ENCODE results near the gene SSPN. TPM values are rescaled to one million over a fixed set of nuclear protein-coding genes. Genes with fewer than 3 reads are reported as not detected.

SSPN gene
- total RNA-seq, 1 donor from 2014 or later, result 44.7 TPM

- Histone ChIP-seq H3K4me3 (no peak overlapping the region), H3K27me3 (no peaks in the 10 kb centered on the region), H3K9me3 (no peaks in the 10 kb centered on the region), H3K36me3 (no peaks in the 10 kb centered on the region), H3K4me1 (peaks cover 72% of the 10 kb centered on the region), H3K27ac (no peak overlapping the region)
- intact Hi-C loops (cut with DNase I), result no loop called here
- peak in 1 of 2 donors; percentile 82 for DNase-seq (ENCODE audit: extremely low spot score in 2 of 2)
- no peak for TF ChIP-seq POLR2A (IDR thresholded peaks at IDR 0.05)
- no peak for TF ChIP-seq POLR2AphosphoS5 (IDR thresholded peaks at IDR 0.05; ENCODE audit: insufficient read depth in 1 of 2, low read depth in 1 of 2)
- no peak for TF ChIP-seq CTCF (IDR thresholded peaks at IDR 0.05)
Measured at GRCh38 chr12:26272851-26273250, 77.5 kb downstream of the SSPN start.

- H3K4me1 ChIP-seq, result peaks cover 69% of the 10 kb centered on the region
- no peaks in the 10 kb centered on the region for H3K36me3 ChIP-seq
- no peaks in the 10 kb centered on the region for H3K27me3 ChIP-seq
- peak overlapping the region; percentile 90 for H3K27ac ChIP-seq
- TF ChIP-seq CTCF (IDR thresholded peaks at IDR 0.05) (no peak), POLR2AphosphoS5 (IDR thresholded peaks at IDR 0.05; ENCODE audit: insufficient read depth in 1 of 2, low read depth in 1 of 2) (no peak), POLR2A (IDR thresholded peaks at IDR 0.05) (no peak)
- intact Hi-C loops (cut with DNase I), result no loop called here
- DNase-seq (ENCODE audit: extremely low spot score in 2 of 2), result peak in 1 of 2 donors; percentile 87
- no peaks in the 10 kb centered on the region for H3K9me3 ChIP-seq
- H3K4me3 ChIP-seq, result no peak overlapping the region
Measured at GRCh38 chr12:26273811-26274210, 78.4 kb downstream of the SSPN start.

GRCh38 chr12:26274441-26275312, 79.3 kb downstream of the SSPN start:
- peaks cover 64% of the 10 kb centered on the region for H3K4me1 ChIP-seq
- intact Hi-C loops (cut with DNase I), result no loop called here
- no peak overlapping the region for H3K4me3 ChIP-seq

GRCh38 chr12:26275313-26276131, 80.1 kb downstream of the SSPN start:
- no peak overlapping the region for H3K4me3 ChIP-seq
- no peaks in the 10 kb centered on the region for H3K9me3 ChIP-seq
- no peaks in the 10 kb centered on the region for H3K27me3 ChIP-seq
- intact Hi-C loops (cut with DNase I), result no loop called here
- TF ChIP-seq CTCF (IDR thresholded peaks at IDR 0.05) (no peak), POLR2AphosphoS5 (IDR thresholded peaks at IDR 0.05; ENCODE audit: insufficient read depth in 1 of 2, low read depth in 1 of 2) (no peak), POLR2A (IDR thresholded peaks at IDR 0.05) (no peak)
- peak in 1 of 2 donors; percentile 81 for DNase-seq (ENCODE audit: extremely low spot score in 2 of 2)
- peak overlapping the region; percentile 90 for H3K27ac ChIP-seq
- peaks cover 55% of the 10 kb centered on the region for H3K4me1 ChIP-seq
- no peaks in the 10 kb centered on the region for H3K36me3 ChIP-seq

More at GRCh38 chr12:26274441-26275312, 79.3 kb downstream of the SSPN start:
- Histone ChIP-seq H3K27me3 (no peaks in the 10 kb centered on the region), H3K36me3 (no peaks in the 10 kb centered on the region), H3K9me3 (no peaks in the 10 kb centered on the region), H3K27ac (peak overlapping the region; percentile 90)
- no peak for TF ChIP-seq CTCF (IDR thresholded peaks at IDR 0.05)
- TF ChIP-seq POLR2AphosphoS5 (IDR thresholded peaks at IDR 0.05; ENCODE audit: insufficient read depth in 1 of 2, low read depth in 1 of 2), result peak; percentile 85 to 96
- no peak for TF ChIP-seq POLR2A (IDR thresholded peaks at IDR 0.05)
- peak in 1 of 2 donors; percentile 98 for DNase-seq (ENCODE audit: extremely low spot score in 2 of 2)
